H9 (cell line): Measurements from ENCODE around the gene GDPGP1. TPM values are rescaled to one million over a fixed set of nuclear protein-coding genes. Genes with fewer than 3 reads are reported as not detected.
A peak's percentile ranks its signal among the peaks of the same experiment; 100 is the strongest.

ENCODE experiments used
- DNase-seq: peaks from one replicate; pipeline ENCODE4 v3.0.0-alpha.2; 2017
- H2AFZ ChIP-seq: one replicate; pipeline ENCODE4 v1.6.1; 2013; ENCODE audit warnings: mild to moderate bottlenecking, low read length, control low read depth, moderate library complexity
- H2AK5ac ChIP-seq: 2 replicates; pipeline ENCODE4 v1.6.1; 2013; ENCODE audit warnings: low read length, control low read depth, mixed read lengths; ENCODE audit not compliant: insufficient read length
- H2BK120ac ChIP-seq: one replicate; pipeline ENCODE4 v1.6.1; 2013; ENCODE audit warnings: low read depth, mild to moderate bottlenecking, low read length, control low read depth, inconsistent platforms; ENCODE audit not compliant: poor library complexity, severe bottlenecking
- H2BK12ac ChIP-seq: 2 replicates; pipeline ENCODE4 v1.6.1; 2013; ENCODE audit warnings: low read length, control low read depth, mixed read lengths, low read depth; ENCODE audit not compliant: insufficient read length
- H2BK15ac ChIP-seq: 2 replicates; pipeline ENCODE4 v1.6.1; 2013; ENCODE audit warnings: low read depth, low read length, control low read depth
- H2BK20ac ChIP-seq: one replicate; pipeline ENCODE4 v1.6.1; 2013; ENCODE audit warnings: low read depth, mild to moderate bottlenecking, low read length, control low read depth, inconsistent platforms; ENCODE audit not compliant: poor library complexity, severe bottlenecking
- H2BK5ac ChIP-seq: 2 replicates; pipeline ENCODE4 v1.6.1; 2013; ENCODE audit warnings: low read length, control low read depth, mixed read lengths; ENCODE audit not compliant: insufficient read length
- H3K14ac ChIP-seq: 2 replicates; pipeline ENCODE4 v1.6.1; 2013; ENCODE audit warnings: low read length, control low read depth; ENCODE audit not compliant: insufficient read depth
- H3K18ac ChIP-seq: 2 replicates; pipeline ENCODE4 v1.6.1; 2013; ENCODE audit warnings: low read depth, mild to moderate bottlenecking, mixed read lengths, low read length, control low read depth; ENCODE audit not compliant: insufficient read length
- H3K23ac ChIP-seq: 2 replicates; pipeline ENCODE4 v1.6.1; 2013; ENCODE audit warnings: low read length, control low read depth, mixed read lengths, low read depth; ENCODE audit not compliant: insufficient read length
- H3K23me2 ChIP-seq: 2 replicates; pipeline ENCODE4 v1.6.1; 2013; ENCODE audit warnings: low read depth, mild to moderate bottlenecking, mixed read lengths, low read length, control low read depth; ENCODE audit not compliant: insufficient read length, poor library complexity, severe bottlenecking
- H3K27ac ChIP-seq: 2 replicates; pipeline ENCODE4 v1.5.1; 2013; ENCODE audit warnings: low read length, control low read depth, mixed read lengths, low read depth; ENCODE audit not compliant: insufficient read length
- H3K27me3 ChIP-seq: 2 replicates; pipeline ENCODE4 v1.6.1; 2013; ENCODE audit warnings: low read length, control low read depth, inconsistent platforms; ENCODE audit not compliant: insufficient read depth
- H3K4ac ChIP-seq: 2 replicates; pipeline ENCODE4 v1.6.1; 2013; ENCODE audit warnings: low read depth, mild to moderate bottlenecking, control low read depth, inconsistent platforms, low read length, moderate library complexity
- H3K4me1 ChIP-seq: 2 replicates; pipeline ENCODE4 v1.6.1; 2013; ENCODE audit warnings: low read length, control low read depth, inconsistent platforms; ENCODE audit not compliant: insufficient read depth
- H3K4me2 ChIP-seq: 2 replicates; pipeline ENCODE4 v1.6.1; 2013; ENCODE audit warnings: low read length, control low read depth, mixed read lengths; ENCODE audit not compliant: insufficient read length, insufficient read depth
- H3K56ac ChIP-seq: 2 replicates; pipeline ENCODE4 v1.6.1; 2013; ENCODE audit warnings: low read depth, mild to moderate bottlenecking, mixed read lengths, low read length, control low read depth; ENCODE audit not compliant: insufficient read length
- H3K79me1 ChIP-seq: 2 replicates; pipeline ENCODE4 v1.6.1; 2013; ENCODE audit warnings: low read depth, mild to moderate bottlenecking, moderate library complexity, low read length, control low read depth, inconsistent platforms; ENCODE audit not compliant: insufficient read depth, poor library complexity, severe bottlenecking
- H3K79me2 ChIP-seq: 2 replicates; pipeline ENCODE4 v1.6.1; 2013; ENCODE audit warnings: low read length, control low read depth, inconsistent platforms; ENCODE audit not compliant: insufficient read depth
- H3K9ac ChIP-seq: 2 replicates; pipeline ENCODE4 v1.6.1; 2013; ENCODE audit warnings: low read length, control low read depth, mixed read lengths; ENCODE audit not compliant: insufficient read length; ENCODE audit errors: extremely low read depth
- H3K9me3 ChIP-seq: one replicate; pipeline ENCODE4 v1.6.1; 2013; ENCODE audit warnings: low read depth, low read length, inconsistent platforms; ENCODE audit not compliant: control insufficient read depth
- H3T11ph ChIP-seq: one replicate; pipeline ENCODE4 v1.6.1; 2013; ENCODE audit warnings: mild to moderate bottlenecking, low read length, control low read depth, inconsistent platforms
- H4K20me1 ChIP-seq: one replicate; pipeline ENCODE4 v1.6.1; 2013; ENCODE audit not compliant: control insufficient read depth, insufficient read length, insufficient read depth
- H4K5ac ChIP-seq: 2 replicates; pipeline ENCODE4 v1.6.1; 2013; ENCODE audit warnings: low read depth, mild to moderate bottlenecking, mixed read lengths, low read length, control low read depth; ENCODE audit not compliant: insufficient read length
- H4K8ac ChIP-seq: replicated peaks from 2 replicates; pipeline ENCODE4 v1.6.1; 2013; ENCODE audit warnings: low read length, control low read depth, mixed read lengths, low read depth; ENCODE audit not compliant: insufficient read length
- H4K91ac ChIP-seq: 2 replicates; pipeline ENCODE4 v1.6.1; 2013; ENCODE audit warnings: low read depth, mild to moderate bottlenecking, moderate library complexity, mixed read lengths, low read length, control low read depth; ENCODE audit not compliant: insufficient read length
- H3K27ac Mint-ChIP-seq, 3 experiments: 2 replicates in 2 of 3; 3 replicates in 1 of 3; pipeline ENCODE4 v1.8.0; 2020 to 2021; ENCODE audit warnings: mixed read lengths in 3 of 3, mild to moderate bottlenecking in 1 of 3, moderate library complexity in 1 of 3
- H3K27me3 Mint-ChIP-seq: 2 replicates; pipeline ENCODE4 v1.8.0; 2021; ENCODE audit warnings: low read depth, mild to moderate bottlenecking, moderate library complexity, mixed read lengths
- H3K36me3 Mint-ChIP-seq, 3 experiments: 2 replicates in 2 of 3; 3 replicates in 1 of 3; pipeline ENCODE4 v1.8.0; 2020 to 2021; ENCODE audit warnings: low read depth in 3 of 3, mixed read lengths in 3 of 3; ENCODE audit not compliant: insufficient read depth in 1 of 3
- H3K4me1 Mint-ChIP-seq, 2 experiments: 2 replicates each; pipeline ENCODE4 v1.8.0; 2020; ENCODE audit warnings: mixed read lengths in 2 of 2
- H3K4me3 Mint-ChIP-seq, 2 experiments: 2 replicates in 1 of 2; 3 replicates in 1 of 2; pipeline ENCODE4 v1.8.0; 2020 to 2021; ENCODE audit warnings: mild to moderate bottlenecking in 2 of 2, mixed read lengths in 2 of 2, moderate library complexity in 1 of 2
- H3K9me3 Mint-ChIP-seq, 2 experiments: 2 replicates in 1 of 2; 3 replicates in 1 of 2; pipeline ENCODE4 v1.8.0; 2020; ENCODE audit warnings: mild to moderate bottlenecking in 2 of 2, mixed read lengths in 2 of 2, moderate library complexity in 1 of 2
- WGBS: extraction: QIAGEN DNeasy Blood & Tissue Kit; methylation state at CpG from one replicate; pipeline ENCODE4 v1.1.7; 2013; ENCODE audit warnings: missing lambda C conversion rate, low lambda C conversion rate, mixed read lengths; ENCODE audit not compliant: insufficient read length; ENCODE audit errors: extremely low coverage; 5-methylcytosine and 5-hydroxymethylcytosine counted together
- total RNA-seq: library from RNA; stranded (reverse); gene quantifications from 2 replicates; pipeline ENCODE4 v1.2.1, GENCODE V29; 2021
- TF ChIP-seq, protein P1 (sequence below): fragments of 200-600 bp; sonication (generic); conservative IDR thresholded peaks from 3 replicates; pipeline ENCODE4 v1.8.0; 2021; ENCODE audit warnings: antibody characterized with exemption, mild to moderate bottlenecking

GDPGP1 gene
- total RNA-seq, 1 experiment from 2014 or later, result 6.7 TPM

DNA sequence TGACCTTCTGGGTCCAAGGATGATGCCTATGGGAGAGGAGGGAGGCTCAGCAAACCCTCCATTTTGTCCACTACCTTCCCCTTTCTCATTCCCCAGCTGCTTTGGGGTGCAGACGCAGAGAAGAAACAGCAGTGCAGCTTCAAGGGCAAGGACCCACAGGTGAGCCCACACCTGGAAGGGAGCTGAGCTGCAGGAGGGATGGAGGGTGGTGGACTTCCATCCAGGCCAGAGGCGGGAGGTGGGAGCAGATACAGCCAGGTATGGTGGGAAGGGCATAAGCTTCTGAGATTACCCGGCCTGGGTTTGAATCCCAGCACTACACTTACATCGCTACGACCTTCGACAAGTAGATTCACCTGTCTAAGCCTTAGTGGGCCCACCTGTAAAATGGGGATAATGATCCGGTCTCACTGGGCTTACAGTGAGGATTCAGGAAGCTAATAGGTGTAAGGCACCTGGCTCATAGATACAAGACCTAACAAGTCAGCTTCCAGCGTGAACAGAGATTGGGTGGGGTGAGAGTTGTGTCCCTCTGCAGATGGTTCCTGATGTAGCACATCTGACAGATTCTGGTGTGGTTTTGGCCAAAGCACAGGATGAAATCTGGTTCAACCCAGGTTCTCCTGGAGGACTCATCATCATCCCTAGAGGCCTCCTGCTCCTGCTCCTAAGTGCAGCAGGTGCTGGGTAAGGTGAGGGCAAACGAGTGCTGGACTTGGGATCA, 16.2 kb upstream of the GDPGP1 start:
- Histone ChIP-seq H2BK120ac (no peak overlapping the region), H4K5ac (no peak overlapping the region), H3K79me1 (no peaks in the 10 kb centered on the region), H3K23ac (no peak overlapping the region), H2AK5ac (no peak overlapping the region), H3K18ac (no peak overlapping the region), H2BK12ac (no peak overlapping the region), H3K79me2 (no peaks in the 10 kb centered on the region), H3K27me3 (no peaks in the 10 kb centered on the region), H4K20me1 (no peaks in the 10 kb centered on the region), H4K91ac (no peak overlapping the region), H2BK5ac (no peak overlapping the region), H4K8ac (no peak overlapping the region), H3K4ac (no peak overlapping the region), H3K56ac (no peak overlapping the region), H3K23me2 (no peaks in the 10 kb centered on the region), H3K9me3 (no peaks in the 10 kb centered on the region), H3K4me1 (no peaks in the 10 kb centered on the region), H2BK20ac (no peak overlapping the region), H3T11ph (no peak overlapping the region), H3K9ac (no peak overlapping the region), H3K4me2 (no peak overlapping the region), H2AFZ (no peak overlapping the region), H3K27ac (no peak overlapping the region), H3K14ac (no peak overlapping the region), H2BK15ac (no peak overlapping the region)
- TF ChIP-seq, protein P1, sequence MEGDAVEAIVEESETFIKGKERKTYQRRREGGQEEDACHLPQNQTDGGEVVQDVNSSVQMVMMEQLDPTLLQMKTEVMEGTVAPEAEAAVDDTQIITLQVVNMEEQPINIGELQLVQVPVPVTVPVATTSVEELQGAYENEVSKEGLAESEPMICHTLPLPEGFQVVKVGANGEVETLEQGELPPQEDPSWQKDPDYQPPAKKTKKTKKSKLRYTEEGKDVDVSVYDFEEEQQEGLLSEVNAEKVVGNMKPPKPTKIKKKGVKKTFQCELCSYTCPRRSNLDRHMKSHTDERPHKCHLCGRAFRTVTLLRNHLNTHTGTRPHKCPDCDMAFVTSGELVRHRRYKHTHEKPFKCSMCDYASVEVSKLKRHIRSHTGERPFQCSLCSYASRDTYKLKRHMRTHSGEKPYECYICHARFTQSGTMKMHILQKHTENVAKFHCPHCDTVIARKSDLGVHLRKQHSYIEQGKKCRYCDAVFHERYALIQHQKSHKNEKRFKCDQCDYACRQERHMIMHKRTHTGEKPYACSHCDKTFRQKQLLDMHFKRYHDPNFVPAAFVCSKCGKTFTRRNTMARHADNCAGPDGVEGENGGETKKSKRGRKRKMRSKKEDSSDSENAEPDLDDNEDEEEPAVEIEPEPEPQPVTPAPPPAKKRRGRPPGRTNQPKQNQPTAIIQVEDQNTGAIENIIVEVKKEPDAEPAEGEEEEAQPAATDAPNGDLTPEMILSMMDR, result no peak
- H3K4me1 Mint-ChIP-seq, result peaks cover 8 to 11% of the 10 kb centered on the region in 2 experiments; a peak in 3 of 4 replicates
- peak overlapping the region in 1 of 3 experiments; percentile 82; a peak in 2 of 7 replicates for H3K27ac Mint-ChIP-seq
- no peaks in the 10 kb centered on the region for H3K9me3 Mint-ChIP-seq
- no peak overlapping the region for H3K4me3 Mint-ChIP-seq
- WGBS, result no CpG with 5 or more reads among the region's 9 CpGs
- H3K36me3 Mint-ChIP-seq, result peaks cover 2 to 19% (median 8%) of the 10 kb centered on the region in 3 experiments; a peak in 5 of 7 replicates
- no peak for DNase-seq
- no peaks in the 10 kb centered on the region for H3K27me3 Mint-ChIP-seq
